OCI-LY1 (cell line): Measurements from ENCODE around the gene HOXD13.

Experiments used
- H2AFZ ChIP-seq: fragments of 200-600 bp; sonication (generic), shearing (Covaris generic); 2 replicates; pipeline ENCODE4 v1.6.0; 2014; ENCODE audit warnings: antibody characterized with exemption, mild to moderate bottlenecking, low read length
- H3F3A ChIP-seq: fragments of 200-600 bp; sonication (generic), shearing (Covaris generic); 2 replicates; pipeline ENCODE4 v1.6.0; 2014; ENCODE audit warnings: mild to moderate bottlenecking, antibody characterized with exemption, low read length, moderate library complexity; ENCODE audit not compliant: insufficient read depth
- H3K27ac ChIP-seq: fragments of 200-600 bp; sonication (generic); 2 replicates; pipeline ENCODE4 v1.5.1; 2014; ENCODE audit warnings: low read length, mixed run types, mild to moderate bottlenecking, low read depth; ENCODE audit not compliant: poor library complexity, severe bottlenecking
- H3K27me3 ChIP-seq: fragments of 200-600 bp; sonication (generic); 2 replicates; pipeline ENCODE4 v1.6.0; 2014; ENCODE audit warnings: antibody characterized with exemption, mild to moderate bottlenecking, low read length, moderate library complexity; ENCODE audit not compliant: insufficient read depth
- H3K36me3 ChIP-seq: fragments of 200-600 bp; sonication (generic); 2 replicates; pipeline ENCODE4 v1.6.1; 2014; ENCODE audit warnings: mild to moderate bottlenecking, antibody characterized with exemption, low read length, moderate library complexity, mixed read lengths; ENCODE audit not compliant: insufficient read depth
- H3K4me1 ChIP-seq: fragments of 200-600 bp; sonication (generic); 2 replicates; pipeline ENCODE4 v1.5.1; 2014; ENCODE audit warnings: mild to moderate bottlenecking, low read length, moderate library complexity; ENCODE audit not compliant: insufficient read depth, severe bottlenecking
- H3K4me2 ChIP-seq: fragments of 200-600 bp; sonication (generic), shearing (Covaris generic); 2 replicates; pipeline ENCODE4 v1.6.1; 2014; ENCODE audit warnings: low read length
- H3K4me3 ChIP-seq: fragments of 200-600 bp; sonication (generic); 2 replicates; pipeline ENCODE4 v1.5.1; 2014; ENCODE audit warnings: low read length, low read depth, mild to moderate bottlenecking, mixed read lengths; ENCODE audit not compliant: poor library complexity, severe bottlenecking
- H3K79me2 ChIP-seq: fragments of 200-600 bp; shearing (Covaris generic); 2 replicates; pipeline ENCODE4 v1.6.1; 2016; ENCODE audit warnings: mixed run types, low read length, mixed read lengths; ENCODE audit not compliant: insufficient read depth
- H3K9ac ChIP-seq: fragments of 200-600 bp; sonication (generic), shearing (Covaris generic); 2 replicates; pipeline ENCODE4 v1.6.1; 2014; ENCODE audit warnings: mild to moderate bottlenecking, low read length, mixed read lengths
- H3K9me2 ChIP-seq: fragments of 200-600 bp; sonication (generic), shearing (Covaris generic); 2 replicates; pipeline ENCODE4 v1.6.1; 2014; ENCODE audit warnings: low read depth, mild to moderate bottlenecking, low read length, mixed read lengths
- H3K9me3 ChIP-seq: fragments of 200-600 bp; shearing (Covaris generic); 2 replicates; pipeline ENCODE4 v1.6.1; 2014; ENCODE audit warnings: low read length, mixed read lengths
- H4K20me1 ChIP-seq: fragments of 200-600 bp; sonication (generic), shearing (Covaris generic); 2 replicates; pipeline ENCODE4 v1.6.0; 2016; ENCODE audit warnings: mild to moderate bottlenecking, low read length; ENCODE audit not compliant: insufficient read depth
- CTCF ChIP-seq: fragments of 200-600 bp; sonication (generic), shearing (Covaris generic); IDR thresholded peaks from 2 replicates; pipeline ENCODE4 v1.5.1; 2017; ENCODE audit warnings: mild to moderate bottlenecking, antibody characterized with exemption, low read length, moderate library complexity, mixed read lengths
- EZH2 ChIP-seq: fragments of 200-600 bp; sonication (generic), shearing (Covaris generic); IDR thresholded peaks from 2 replicates; pipeline ENCODE4 v1.8.0; 2017; ENCODE audit warnings: borderline replicate concordance, mixed run types, mild to moderate bottlenecking, antibody characterized with exemption, low read length, moderate library complexity, mixed read lengths

HOXD13 gene

GRCh38 chr2:176076063-176076462 lies 16.5 kb upstream of the HOXD13 start:
- Histone ChIP-seq H3K9ac (no peak overlapping the region), H3F3A (no peaks in the 10 kb centered on the region), H3K4me3 (no peak overlapping the region), H3K27ac (no peak overlapping the region), H3K4me2 (no peak overlapping the region), H3K36me3 (no peaks in the 10 kb centered on the region), H3K4me1 (no peaks in the 10 kb centered on the region), H3K9me2 (no peaks in the 10 kb centered on the region), H2AFZ (no peak overlapping the region), H3K9me3 (no peaks in the 10 kb centered on the region), H4K20me1 (no peaks in the 10 kb centered on the region), H3K79me2 (no peaks in the 10 kb centered on the region), H3K27me3 (no peaks in the 10 kb centered on the region)
- TF ChIP-seq EZH2 = no peak
- no peak for TF ChIP-seq CTCF

GRCh38 chr2:176076796-176077195 lies 15.7 kb upstream of the HOXD13 start:
- no peaks in the 10 kb centered on the region for H3F3A ChIP-seq
- H4K20me1 ChIP-seq = no peaks in the 10 kb centered on the region
- H2AFZ ChIP-seq = no peak overlapping the region
- no peak overlapping the region for H3K4me3 ChIP-seq
- H3K79me2 ChIP-seq = no peaks in the 10 kb centered on the region
- H3K27me3 ChIP-seq = no peaks in the 10 kb centered on the region
- no peaks in the 10 kb centered on the region for H3K4me1 ChIP-seq
- H3K9me3 ChIP-seq = no peaks in the 10 kb centered on the region
- H3K9me2 ChIP-seq = no peaks in the 10 kb centered on the region
- TF ChIP-seq CTCF = no peak
- TF ChIP-seq EZH2 = no peak
- H3K27ac ChIP-seq = no peak overlapping the region
- H3K9ac ChIP-seq = no peak overlapping the region
- no peaks in the 10 kb centered on the region for H3K36me3 ChIP-seq
- H3K4me2 ChIP-seq = no peak overlapping the region

GRCh38 chr2:176078541-176079284 lies 13.8 kb upstream of the HOXD13 start:
- Histone ChIP-seq H2AFZ (no peak overlapping the region), H3K27me3 (no peaks in the 10 kb centered on the region), H3K36me3 (no peaks in the 10 kb centered on the region), H3K9ac (no peak overlapping the region), H3K4me2 (no peak overlapping the region), H3K9me2 (no peaks in the 10 kb centered on the region), H3K9me3 (no peaks in the 10 kb centered on the region), H3K4me1 (no peaks in the 10 kb centered on the region), H3K27ac (no peak overlapping the region), H3F3A (no peaks in the 10 kb centered on the region), H3K4me3 (no peak overlapping the region), H3K79me2 (no peaks in the 10 kb centered on the region), H4K20me1 (no peaks in the 10 kb centered on the region)
- TF ChIP-seq EZH2 (no peak), CTCF (no peak)
